Ramos (cell line): Measurements from ENCODE around the gene TP73.

Source experiments
- in situ Hi-C: fragments of 300-500 bp; cut with MboI; formaldehyde crosslinking; loops from one replicate; pipeline ENCODE4 v1.14.3; 2022; ENCODE audit warnings: low sequenced_read_pairs; ENCODE audit not compliant: unreplicated experiment

TP73 gene

GRCh38 chr1:3680488-3681230 is 28.3 kb downstream of the TP73 start:
- in situ Hi-C loops = no loop called here

- in situ Hi-C loops = no loop called here
These were observed 29.0 kb downstream of the TP73 start for GRCh38 chr1:3681231-3681897.

GRCh38 chr1:3681898-3682806 is 29.8 kb downstream of the TP73 start:
- in situ Hi-C loops = no loop called here

GRCh38 chr1:3683197-3683596 is 30.9 kb downstream of the TP73 start:
- in situ Hi-C loops = no loop called here

GRCh38 chr1:3683992-3684391 is 31.7 kb downstream of the TP73 start:
- in situ Hi-C loops = no loop called here

- in situ Hi-C loops = no loop called here
These were observed 32.9 kb downstream of the TP73 start for GRCh38 chr1:3685222-3685621.

- in situ Hi-C loops = no loop called here
These were observed 33.6 kb downstream of the TP73 start for GRCh38 chr1:3685906-3686305.

GRCh38 chr1:3687504-3687903 is 35.2 kb downstream of the TP73 start:
- in situ Hi-C loops = no loop called here

- in situ Hi-C loops = no loop called here
These were observed 36.2 kb downstream of the TP73 start for GRCh38 chr1:3688356-3689137.

- in situ Hi-C loops = no loop called here
These were observed 36.9 kb downstream of the TP73 start for GRCh38 chr1:3689138-3689750.

GRCh38 chr1:3690282-3691065 is 38.2 kb downstream of the TP73 start:
- in situ Hi-C loops = no loop called here

- in situ Hi-C loops = no loop called here
These were observed 39.3 kb downstream of the TP73 start for GRCh38 chr1:3691421-3692204.

GRCh38 chr1:3692598-3692997 is 40.3 kb downstream of the TP73 start:
- in situ Hi-C loops = no loop called here

- in situ Hi-C loops = no loop called here
These were observed 41.0 kb downstream of the TP73 start for GRCh38 chr1:3693321-3693720.

GRCh38 chr1:3695326-3696217 is 43.3 kb downstream of the TP73 start:
- in situ Hi-C loops = no loop called here

GRCh38 chr1:3696689-3697088 is 44.4 kb downstream of the TP73 start:
- in situ Hi-C loops = no loop called here

- in situ Hi-C loops = no loop called here
These were observed 44.8 kb downstream of the TP73 start for GRCh38 chr1:3697104-3697503.
